MG63 (cell line): ENCODE data around the gene ARID3A. TPM values are rescaled to one million over a fixed set of nuclear protein-coding genes. Genes with fewer than 3 reads are reported as not detected.

Source experiments
- DNase-seq: peaks from one replicate; pipeline ENCODE4 v3.0.0-alpha.2; 2020
- H3K27me3 ChIP-seq: fragments of 250-450 bp; sonication (Bioruptor Pico); 2 replicates; pipeline ENCODE4 v1.5.1; 2020; ENCODE audit warnings: mild to moderate bottlenecking, moderate library complexity
- H3K36me3 ChIP-seq: fragments of 250-450 bp; sonication (Bioruptor Pico); 2 replicates; pipeline ENCODE4 v1.5.1; 2020; ENCODE audit warnings: mild to moderate bottlenecking, moderate library complexity
- H3K4me3 ChIP-seq: fragments of 250-450 bp; sonication (Bioruptor Pico); 2 replicates; pipeline ENCODE4 v1.5.1; 2020; ENCODE audit warnings: mild to moderate bottlenecking, moderate library complexity
- H3K9me3 ChIP-seq: fragments of 250-450 bp; sonication (Bioruptor Pico); 2 replicates; pipeline ENCODE4 v1.5.1; 2020; ENCODE audit warnings: mild to moderate bottlenecking, moderate library complexity
- total RNA-seq: library from RNA; depleted of rRNA; stranded (reverse); fragments of >200 nt; shearing (Covaris generic); gene quantifications from 2 replicates; pipeline ENCODE4 v1.2.3, GENCODE V29; 2014; ENCODE audit warnings: low replicate concordance

Gene ARID3A
- total RNA-seq, 1 experiment from 2014 or later: 6.6 TPM

DNA sequence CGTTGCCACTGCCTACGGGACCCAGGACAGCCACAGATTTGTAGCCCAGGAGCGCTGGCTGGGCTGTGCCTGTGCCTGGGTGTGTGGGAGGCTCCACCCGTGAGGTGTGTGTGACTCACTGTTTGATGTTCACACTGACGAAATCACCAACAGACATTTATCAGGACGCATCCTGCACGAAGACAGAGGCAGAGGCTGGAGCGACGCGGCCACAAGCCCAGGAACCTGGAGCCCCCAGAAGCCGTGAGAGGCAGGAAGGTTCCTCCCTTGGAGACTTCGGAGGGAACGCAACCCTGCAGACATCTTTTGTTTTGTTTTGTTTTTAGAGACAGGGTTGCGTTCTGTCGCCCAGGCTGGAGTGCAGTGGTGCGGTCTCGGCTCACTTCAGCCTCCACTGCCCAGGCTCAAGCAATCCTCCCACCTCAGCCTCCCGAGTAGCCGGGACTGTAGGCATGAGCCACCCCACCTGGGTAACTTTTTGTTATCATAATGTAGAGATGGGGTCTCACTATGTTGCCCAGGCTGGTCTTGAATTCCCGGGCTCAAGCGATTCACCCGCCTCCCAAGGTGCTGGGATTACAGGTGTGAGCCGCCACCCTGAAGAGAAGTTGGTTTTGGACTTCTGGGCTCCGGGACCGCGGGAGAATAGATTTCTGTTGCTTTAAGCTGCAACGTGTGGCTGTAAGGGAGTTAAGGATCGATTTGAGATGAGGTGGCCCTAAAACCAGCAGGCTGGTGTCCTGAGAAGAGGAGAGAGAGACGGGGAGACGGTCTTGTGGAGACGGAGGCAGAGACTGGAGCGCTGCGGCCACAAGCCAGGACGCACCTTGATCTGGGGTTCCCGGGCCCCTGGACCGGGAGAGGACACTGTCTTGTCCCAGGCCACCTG lies 33.4 kb downstream of the ARID3A start:
- H3K36me3 ChIP-seq: no peaks in the 10 kb centered on the region
- H3K4me3 ChIP-seq: no peak overlapping the region
- DNase-seq: no peak
- H3K9me3 ChIP-seq: no peaks in the 10 kb centered on the region
- H3K27me3 ChIP-seq: no peaks in the 10 kb centered on the region

DNA sequence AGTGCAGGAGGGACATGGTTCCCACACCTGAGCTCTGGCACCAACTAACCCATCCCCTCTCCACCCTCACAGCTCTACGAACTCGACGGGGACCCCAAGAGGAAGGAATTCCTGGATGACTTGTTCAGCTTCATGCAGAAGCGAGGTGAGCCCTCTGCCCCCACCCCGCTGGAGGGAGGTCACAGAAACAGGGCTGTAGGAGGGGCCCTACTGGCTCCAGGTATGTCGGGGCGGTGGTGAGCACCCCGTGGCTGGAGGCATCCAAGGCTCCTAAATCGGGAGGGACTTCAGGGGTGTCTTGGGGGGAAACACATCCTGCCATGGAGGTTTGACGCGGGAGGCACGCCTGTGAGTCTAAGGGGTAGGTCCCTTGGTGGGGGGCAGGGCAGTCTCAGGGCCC lies 34.2 kb downstream of the ARID3A start:
- Histone ChIP-seq H3K4me3 (no peak overlapping the region), H3K27me3 (no peaks in the 10 kb centered on the region), H3K36me3 (no peaks in the 10 kb centered on the region), H3K9me3 (no peaks in the 10 kb centered on the region)
- DNase-seq: no peak

DNA sequence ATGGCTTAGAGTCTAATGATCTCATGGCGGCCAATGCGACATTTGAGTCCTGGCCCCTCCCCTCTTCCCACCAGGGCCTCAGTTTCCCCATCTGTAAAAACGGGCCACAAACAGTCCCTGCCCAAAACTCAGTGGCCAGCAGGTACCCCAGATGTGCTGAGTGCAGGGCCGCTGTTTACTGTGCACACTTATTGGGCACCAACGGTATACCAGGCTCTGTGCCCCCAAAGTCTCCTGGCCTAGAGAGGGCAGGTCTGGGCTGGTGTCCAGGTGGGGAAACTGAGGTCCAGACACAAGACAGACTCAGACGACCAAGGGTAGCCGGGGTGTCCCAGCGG lies 34.7 kb downstream of the ARID3A start:
- Histone ChIP-seq H3K27me3 (no peaks in the 10 kb centered on the region), H3K9me3 (no peaks in the 10 kb centered on the region), H3K36me3 (no peaks in the 10 kb centered on the region), H3K4me3 (no peak overlapping the region)
- no peak for DNase-seq

DNA sequence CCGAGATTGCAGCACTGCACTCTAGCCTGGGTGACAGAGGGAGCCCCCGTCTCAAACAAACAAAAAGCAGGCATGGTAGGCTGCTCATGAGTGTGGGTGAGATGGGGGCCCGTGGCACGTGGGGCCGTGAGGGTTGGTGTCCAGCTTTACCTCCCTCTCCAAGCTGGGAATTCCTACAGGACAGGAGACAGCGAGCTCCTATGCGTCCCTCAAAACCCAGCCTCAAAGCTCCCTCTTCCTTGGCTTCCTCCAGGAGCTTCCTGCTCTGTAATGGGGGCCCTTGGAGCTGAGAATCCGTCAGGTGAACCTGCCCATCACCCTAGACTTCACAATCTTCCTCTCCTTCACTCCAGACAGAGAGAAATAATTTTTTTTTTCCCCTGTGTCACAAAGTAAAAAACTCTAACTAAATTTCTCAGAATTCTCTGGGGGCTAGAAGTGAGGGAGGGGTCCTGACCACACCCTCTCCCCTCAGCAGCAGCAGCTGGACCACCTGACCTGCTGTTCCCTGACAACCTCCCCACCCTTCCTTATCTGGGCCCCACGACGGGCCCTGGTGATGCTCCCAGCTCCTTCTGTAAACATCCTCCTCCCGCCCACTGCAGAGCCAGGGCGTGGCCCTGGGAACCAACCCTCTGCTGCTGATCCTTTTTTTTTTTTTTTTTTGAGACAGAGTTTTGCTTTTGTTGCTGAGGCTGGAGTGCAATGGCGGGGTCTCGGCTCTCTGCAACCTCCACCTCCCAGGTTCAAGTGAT lies 36.2 kb downstream of the ARID3A start:
- peak; percentile 51 for DNase-seq
- no peaks in the 10 kb centered on the region for H3K27me3 ChIP-seq
- H3K4me3 ChIP-seq: no peak overlapping the region
- no peaks in the 10 kb centered on the region for H3K9me3 ChIP-seq
- H3K36me3 ChIP-seq: no peaks in the 10 kb centered on the region

DNA sequence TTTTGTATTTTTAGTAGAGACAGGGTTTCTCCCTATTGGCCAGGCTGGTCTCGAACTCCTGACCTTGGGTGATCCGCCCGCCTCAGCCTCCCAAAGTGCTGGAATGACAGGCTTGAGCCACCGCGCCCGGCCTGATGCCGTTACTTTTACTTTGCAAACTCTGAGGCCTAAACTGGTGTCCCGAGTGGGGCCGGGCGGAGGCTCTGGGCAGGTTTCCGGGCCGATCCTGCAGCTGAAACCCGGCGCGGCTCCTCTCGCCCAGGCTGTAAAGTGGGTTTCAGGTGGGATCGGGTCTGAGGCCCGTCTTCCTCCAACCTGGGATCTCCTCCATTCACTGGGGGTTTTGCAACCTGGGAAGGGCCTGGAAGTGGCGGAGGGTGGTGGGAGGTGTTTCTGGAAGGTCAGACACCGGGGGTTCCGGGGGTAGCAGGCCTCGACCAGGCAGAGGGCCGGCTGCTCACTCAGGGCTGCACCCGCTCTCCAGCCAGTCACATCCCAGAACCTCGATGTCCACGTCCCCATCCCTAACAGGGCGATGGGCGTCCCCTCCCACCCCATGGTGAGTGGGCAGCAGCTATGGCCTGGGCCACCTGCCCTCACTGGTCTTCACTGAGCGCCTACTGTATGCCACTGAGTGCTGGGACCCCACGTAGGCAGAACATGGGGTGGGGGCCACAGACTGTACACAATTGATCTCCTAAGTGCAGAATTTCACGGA lies 37.0 kb downstream of the ARID3A start:
- Histone ChIP-seq H3K4me3 (no peak overlapping the region), H3K36me3 (no peaks in the 10 kb centered on the region), H3K9me3 (no peaks in the 10 kb centered on the region), H3K27me3 (no peaks in the 10 kb centered on the region)
- no peak for DNase-seq

DNA sequence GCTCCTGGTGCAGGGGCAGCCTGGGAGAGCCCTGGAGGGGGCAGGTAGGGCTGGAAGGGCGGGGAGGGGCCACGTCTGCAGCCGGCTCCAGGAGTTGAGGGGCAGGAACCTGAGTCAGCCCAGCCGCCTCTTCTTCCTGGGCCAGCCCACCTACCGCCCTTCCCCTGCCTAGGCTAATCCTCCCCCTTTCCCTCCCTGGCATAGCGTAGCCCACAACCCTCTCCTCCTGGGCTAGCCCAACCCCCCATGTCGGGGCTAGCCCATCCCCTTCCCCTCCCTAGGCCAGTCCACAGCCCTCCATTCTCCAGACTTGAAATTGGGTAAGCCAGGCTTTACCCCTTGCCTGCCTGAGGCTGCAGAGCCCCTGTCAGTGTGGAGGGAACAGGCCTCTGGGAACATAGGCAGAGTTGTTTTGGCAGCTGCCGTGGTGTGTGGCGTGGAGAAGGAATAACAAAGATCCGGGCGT lies 37.7 kb downstream of the ARID3A start:
- no peak for DNase-seq
- Histone ChIP-seq H3K27me3 (no peaks in the 10 kb centered on the region), H3K36me3 (no peaks in the 10 kb centered on the region), H3K9me3 (no peaks in the 10 kb centered on the region), H3K4me3 (no peak overlapping the region)

GRCh38 chr19:964116-964520 lies 38.3 kb downstream of the ARID3A start:
- H3K36me3 ChIP-seq: peaks cover 2% of the 10 kb centered on the region; the same call in 1 of the 2 replicates
- DNase-seq: no peak
- no peaks in the 10 kb centered on the region for H3K27me3 ChIP-seq
- no peaks in the 10 kb centered on the region for H3K9me3 ChIP-seq
- H3K4me3 ChIP-seq: no peak overlapping the region

- Histone ChIP-seq H3K36me3 (peaks cover 3% of the 10 kb centered on the region; the same call in 1 of the 2 replicates), H3K9me3 (no peaks in the 10 kb centered on the region), H3K27me3 (no peaks in the 10 kb centered on the region), H3K4me3 (no peak overlapping the region)
- DNase-seq: no peak
These were observed 39.2 kb downstream of the ARID3A start for GRCh38 chr19:964761-965694.

DNA sequence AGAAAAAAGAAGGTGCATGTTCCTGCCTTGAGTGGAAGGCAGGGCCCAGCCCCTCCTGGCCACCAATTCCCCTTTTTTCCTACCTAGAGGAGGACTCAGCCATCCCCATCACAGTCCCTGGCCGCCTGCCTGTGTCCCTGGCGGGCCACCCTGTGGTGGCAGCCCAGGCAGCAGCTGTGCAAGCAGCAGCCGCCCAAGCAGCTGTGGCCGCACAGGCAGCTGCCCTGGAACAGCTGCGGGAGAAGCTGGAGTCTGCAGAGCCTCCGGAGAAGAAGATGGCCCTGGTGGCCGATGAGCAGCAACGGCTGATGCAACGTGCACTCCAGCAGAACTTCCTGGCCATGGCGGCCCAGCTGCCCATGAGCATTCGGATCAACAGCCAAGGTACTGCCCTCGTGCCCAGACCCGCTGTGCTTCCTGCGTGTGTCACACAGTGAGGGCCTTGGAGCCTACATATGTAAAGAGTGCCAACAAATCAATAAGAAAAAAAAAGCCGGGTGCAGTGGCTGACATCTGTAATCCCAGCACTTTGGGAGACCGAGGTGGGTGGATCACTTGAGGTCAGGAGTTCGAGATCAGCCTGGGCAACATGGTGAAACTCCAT lies 40.8 kb downstream of the ARID3A start:
- H3K36me3 ChIP-seq: peaks cover 9% of the 10 kb centered on the region
- peaks cover 5% of the 10 kb centered on the region for H3K9me3 ChIP-seq
- no peaks in the 10 kb centered on the region for H3K27me3 ChIP-seq
- H3K4me3 ChIP-seq: no peak overlapping the region
- no peak for DNase-seq

DNA sequence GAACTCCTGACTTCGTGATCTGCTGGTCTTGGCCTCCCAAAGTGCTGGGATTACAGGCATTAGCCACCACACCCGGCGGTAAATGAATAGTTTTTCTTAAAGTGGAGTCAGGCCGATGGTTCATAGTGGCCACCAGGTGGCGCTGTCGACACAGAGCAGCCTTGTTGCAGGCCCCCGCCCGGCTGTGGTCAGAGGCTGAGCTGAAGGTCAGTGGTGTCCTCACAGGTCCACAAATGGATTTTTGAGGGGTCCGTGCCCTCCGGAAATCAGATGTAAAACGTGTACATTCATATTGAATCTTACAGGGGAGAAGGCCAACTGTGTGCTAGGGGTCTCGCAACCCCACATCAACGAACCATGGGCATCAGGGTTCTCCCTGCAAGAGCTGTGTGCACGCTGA lies 44.9 kb downstream of the ARID3A start:
- H3K36me3 ChIP-seq: peaks cover 9% of the 10 kb centered on the region
- no peak for DNase-seq
- H3K9me3 ChIP-seq: peaks cover 5% of the 10 kb centered on the region
- no peaks in the 10 kb centered on the region for H3K27me3 ChIP-seq
- H3K4me3 ChIP-seq: no peak overlapping the region

DNA sequence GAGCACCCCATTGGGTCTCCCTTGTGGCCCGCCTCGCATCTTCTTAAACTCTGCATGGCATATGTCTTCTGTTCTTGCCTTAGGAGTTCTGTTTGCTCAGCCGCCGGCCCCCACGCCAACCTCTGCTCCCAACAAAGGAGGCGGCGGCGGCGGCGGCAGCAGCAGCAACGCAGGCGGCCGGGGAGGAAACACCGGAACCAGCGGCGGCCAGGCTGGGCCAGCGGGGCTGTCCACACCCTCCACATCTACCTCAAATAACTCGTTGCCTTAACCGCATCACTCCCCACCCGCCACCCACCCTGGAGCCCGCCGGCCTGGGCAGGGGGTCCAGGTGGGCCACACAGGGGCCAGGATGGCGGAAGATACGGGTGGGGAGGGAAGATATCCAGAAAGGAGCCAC lies 46.0 kb downstream of the ARID3A start:
- no peak overlapping the region for H3K4me3 ChIP-seq
- H3K36me3 ChIP-seq: peaks cover 9% of the 10 kb centered on the region
- H3K27me3 ChIP-seq: no peaks in the 10 kb centered on the region
- H3K9me3 ChIP-seq: peaks cover 5% of the 10 kb centered on the region
- no peak for DNase-seq

GRCh38 chr19:972281-972680 lies 46.4 kb downstream of the ARID3A start:
- Histone ChIP-seq H3K4me3 (no peak overlapping the region), H3K9me3 (peaks cover 5% of the 10 kb centered on the region), H3K36me3 (peaks cover 9% of the 10 kb centered on the region), H3K27me3 (no peaks in the 10 kb centered on the region)
- no peak for DNase-seq

DNA sequence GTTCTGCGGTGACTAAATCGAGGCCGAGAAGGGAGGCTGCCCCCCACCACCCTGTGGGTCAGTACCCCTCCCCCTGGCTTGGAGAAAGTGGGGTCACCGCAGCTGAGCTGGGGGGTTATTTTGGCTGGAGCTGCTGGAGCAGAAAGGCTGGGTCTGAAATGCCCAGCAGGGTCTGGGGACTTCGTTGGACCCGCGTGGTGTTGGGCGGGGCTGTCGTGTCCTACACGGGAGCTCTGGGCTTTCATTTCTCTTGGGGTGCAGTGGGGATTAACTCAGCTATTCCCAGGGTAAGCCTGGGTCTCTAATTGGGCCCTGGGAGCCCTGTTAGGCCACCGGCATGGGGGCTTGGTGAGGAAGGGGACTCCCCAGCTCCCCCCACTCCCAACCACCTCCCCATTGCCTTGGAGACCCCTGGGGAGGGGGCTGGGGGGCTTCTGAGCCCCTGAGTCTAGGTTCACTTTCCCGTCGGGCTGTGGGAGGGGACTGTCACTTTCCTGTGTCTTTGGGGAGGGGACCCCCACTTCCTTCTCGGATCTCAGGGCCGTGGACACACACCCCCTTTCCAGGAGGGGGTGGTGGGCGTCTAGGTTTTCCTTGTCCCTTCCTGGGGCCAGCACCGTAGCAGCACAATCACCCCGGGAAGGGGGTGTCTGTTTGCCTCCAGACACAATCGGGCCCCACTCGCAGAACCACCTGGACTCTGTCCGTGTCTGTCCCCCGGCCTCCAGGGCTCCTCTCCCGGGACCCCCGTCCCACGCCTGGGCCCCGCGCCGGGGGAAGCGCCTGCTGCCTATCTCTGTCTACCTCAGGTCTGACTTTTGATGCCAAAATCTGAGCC lies 48.1 kb downstream of the ARID3A start:
- no peak for DNase-seq
- H3K27me3 ChIP-seq: no peaks in the 10 kb centered on the region
- H3K36me3 ChIP-seq: peaks cover 9% of the 10 kb centered on the region
- H3K9me3 ChIP-seq: peaks cover 5% of the 10 kb centered on the region
- no peak overlapping the region for H3K4me3 ChIP-seq

- H3K27me3 ChIP-seq: no peaks in the 10 kb centered on the region
- no peak overlapping the region for H3K4me3 ChIP-seq
- DNase-seq: no peak
- peaks cover 6% of the 10 kb centered on the region for H3K36me3 ChIP-seq
- H3K9me3 ChIP-seq: peaks cover 5% of the 10 kb centered on the region
These were observed 48.9 kb downstream of the ARID3A start for GRCh38 chr19:974564-975257.

GRCh38 chr19:976476-976875 lies 50.6 kb downstream of the ARID3A start:
- no peaks in the 10 kb centered on the region for H3K27me3 ChIP-seq
- H3K36me3 ChIP-seq: no peaks in the 10 kb centered on the region

More at GRCh38 chr19:976476-976875, 50.6 kb downstream of the ARID3A start:
- Histone ChIP-seq H3K9me3 (no peaks in the 10 kb centered on the region), H3K4me3 (no peak overlapping the region)
- no peak for DNase-seq
